HepG2 (cell line): ENCODE data around the gene DDOST. TPM values are rescaled to one million over a fixed set of nuclear protein-coding genes. Genes with fewer than 3 reads are reported as not detected.

Experiments
- ATAC-seq: fragments of 200-7000 bp; cut with Tn5 transposase; 3 replicates; pipeline ENCODE4 v1.9.1; 2020; ENCODE audit warnings: mild to moderate bottlenecking, moderate library complexity
- BruUV-seq: library from RNA; stranded (reverse); fragments of 400-500 nt; replicated peaks from 2 replicates; lab custom pipeline; 2021; lab: Mats Ljungman, UMichigan
- CTCF ChIA-PET: fragments of 300-600 bp; formaldehyde crosslinking; extraction: SDS; loops from one replicate; lab custom pipeline; 2021; ENCODE audit warnings: low total read pairs, inconsistent platforms, low intra/inter-chr PET ratio; lab: Yijun Ruan, JAX
- POLR2A ChIA-PET: fragments of 350-600 bp; sonication (Branson Sonifier 250); formaldehyde crosslinking; loops from one replicate; lab custom pipeline; 2020; ENCODE audit warnings: antibody characterized with exemption, inconsistent platforms; lab: Yijun Ruan, JAX
- DNase-seq: peaks from one replicate; pipeline ENCODE4 v3.0.0-alpha.2; 2015; ENCODE audit warnings: low spot score
- FAIRE-seq: peaks from 3 replicates; lab custom pipeline; 2011; peaks lifted over from hg19 to GRCh38; lab: Jason Lieb, UNC
- H2AFZ ChIP-seq: one replicate; pipeline ENCODE4 v1.6.1; 2011; ENCODE audit warnings: low read length, inconsistent platforms
- H3K27ac ChIP-seq: fragments of 300-600 bp; 3 replicates; pipeline ENCODE4 v1.8.0; 2011; ENCODE audit warnings: mixed run types, mild to moderate bottlenecking, mixed read lengths, low read length, inconsistent platforms; ENCODE audit not compliant: insufficient read depth; ENCODE audit errors: extremely low read length
- H3K27me3 ChIP-seq, 2 experiments: fragments of 200-600 bp in 1 of 2; 2 replicates in 1 of 2; 3 replicates in 1 of 2; pipeline versions ENCODE4 v1.6.0 to v1.8.0; 2011; ENCODE audit warnings: low read length in 2 of 2, mild to moderate bottlenecking in 2 of 2, moderate library complexity in 2 of 2, inconsistent platforms in 1 of 2; ENCODE audit not compliant: insufficient read depth in 2 of 2, control insufficient read depth in 1 of 2
- H3K36me3 ChIP-seq, 2 experiments: fragments of 200-600 bp in 1 of 2; replicated peaks in 1 of 2; 2 replicates in 1 of 2; 3 replicates in 1 of 2; pipeline versions ENCODE4 v1.5.1 to v1.8.0; 2011; ENCODE audit warnings: low read length in 2 of 2, inconsistent platforms in 1 of 2; ENCODE audit not compliant: insufficient read depth in 2 of 2, control insufficient read depth in 1 of 2
- H3K4me1 ChIP-seq: 2 replicates; pipeline ENCODE4 v1.5.1; 2012; ENCODE audit warnings: low read length, inconsistent platforms; ENCODE audit not compliant: insufficient read depth
- H3K4me2 ChIP-seq: 2 replicates; pipeline ENCODE4 v1.6.0; 2011; ENCODE audit warnings: low read depth, low read length, inconsistent platforms
- H3K4me3 ChIP-seq, 3 experiments: fragments of 200-600 bp in 1 of 3; sonication (generic), shearing (Covaris generic) in 1 of 3; replicated peaks in 1 of 3; 2 replicates each; pipeline ENCODE4 v1.5.1; 2011 to 2016; ENCODE audit warnings: low read length in 3 of 3, inconsistent platforms in 2 of 3, low read depth in 2 of 3, mild to moderate bottlenecking in 2 of 3, control low read depth in 1 of 3, mixed read lengths in 1 of 3; ENCODE audit not compliant: insufficient read depth in 1 of 3
- H3K79me2 ChIP-seq: one replicate; pipeline ENCODE4 v1.6.1; 2011; ENCODE audit warnings: low read length, inconsistent platforms; ENCODE audit not compliant: insufficient read depth
- H3K9ac ChIP-seq: 2 replicates; pipeline ENCODE4 v1.6.0; 2011; ENCODE audit warnings: mild to moderate bottlenecking, low read depth, low read length, inconsistent platforms; ENCODE audit not compliant: insufficient read depth
- H3K9me3 ChIP-seq: 2 replicates; pipeline ENCODE4 v1.5.1; 2012; ENCODE audit warnings: mild to moderate bottlenecking, low read length
- H4K20me1 ChIP-seq: 2 replicates; pipeline ENCODE4 v1.6.0; 2011; ENCODE audit warnings: inconsistent platforms, mild to moderate bottlenecking, low read length, moderate library complexity; ENCODE audit not compliant: insufficient read depth
- ATAD3A ChIP-seq: sonication (generic); formaldehyde crosslinking; IDR thresholded peaks from 2 replicates; pipeline ENCODE4 v1.4.0; 2020; ENCODE audit warnings: missing genetic modification reagents
- ATF5 ChIP-seq: sonication (generic); formaldehyde crosslinking; IDR thresholded peaks from 2 replicates; pipeline ENCODE4 v1.4.0; 2020; ENCODE audit warnings: mild to moderate bottlenecking, low read depth, missing genetic modification reagents
- FOXJ3 ChIP-seq: sonication (generic); formaldehyde crosslinking; IDR thresholded peaks from 2 replicates; pipeline ENCODE4 v1.4.0; 2020; ENCODE audit warnings: missing genetic modification reagents, mild to moderate bottlenecking, borderline replicate concordance
- HOXA3 ChIP-seq: sonication (generic); formaldehyde crosslinking; IDR thresholded peaks from 2 replicates; pipeline ENCODE4 v1.5.0; 2020; ENCODE audit warnings: missing genetic modification reagents
- NFKBIZ ChIP-seq: IDR thresholded peaks from 2 replicates; pipeline ENCODE4 v1.6.1; 2018; ENCODE audit warnings: missing genetic modification reagents, missing compliant biosample characterization
- ZBTB38 ChIP-seq: sonication (generic); formaldehyde crosslinking; IDR thresholded peaks from 2 replicates; pipeline ENCODE4 v1.5.1; 2020; ENCODE audit warnings: mild to moderate bottlenecking, missing genetic modification reagents
- ZFP90 ChIP-seq: sonication (generic); formaldehyde crosslinking; IDR thresholded peaks from 2 replicates; pipeline ENCODE4 v1.8.0; 2022; ENCODE audit warnings: missing genetic modification reagents, mild to moderate bottlenecking, inconsistent platforms, borderline replicate concordance
- ZKSCAN1 ChIP-seq: fragments of 150-350 bp; IDR thresholded peaks from 2 replicates; pipeline ENCODE4 v1.6.1; 2014; ENCODE audit warnings: low read length
- ZNF33B ChIP-seq: sonication (generic); formaldehyde crosslinking; IDR thresholded peaks from 2 replicates; pipeline ENCODE4 v1.5.1; 2020; ENCODE audit warnings: mild to moderate bottlenecking, missing genetic modification reagents
- ZNF503 ChIP-seq: sonication (generic); formaldehyde crosslinking; IDR thresholded peaks from 2 replicates; pipeline ENCODE4 v1.4.0; 2020; ENCODE audit warnings: missing genetic modification reagents
- ZNF567 ChIP-seq: sonication (generic); formaldehyde crosslinking; IDR thresholded peaks from 2 replicates; pipeline ENCODE4 v1.8.1; 2023; ENCODE audit warnings: mild to moderate bottlenecking, missing genetic modification reagents, borderline replicate concordance
- ZNF629 ChIP-seq: sonication (generic); formaldehyde crosslinking; conservative IDR thresholded peaks from 2 replicates; pipeline ENCODE4 v1.5.0; 2020; ENCODE audit warnings: missing genetic modification reagents
- WGBS: methylation state at CpG from one replicate; pipeline ENCODE4 v1.1.6; 2017; ENCODE audit warnings: low lambda C conversion rate; 5-methylcytosine and 5-hydroxymethylcytosine counted together
- in situ Hi-C: cut with HindIII; loops from 2 replicates; pipeline ENCODE4 v1.10.0; 2017; ENCODE audit warnings: low pct_unique_long_range_greater_than_20kb; ENCODE audit not compliant: extremely low pct_ligation_motif_present
- intact Hi-C: fragments of 100-400 bp; cut with micrococcal nuclease; formaldehyde crosslinking; loops from one replicate; pipeline ENCODE4 v1.10.0; 2022; ENCODE audit not compliant: unreplicated experiment
- polyA plus RNA-seq, 8 experiments: library from polyadenylated mRNA; depleted of rRNA in 3 of 8; stranded (reverse) in 7 of 8; unstranded in 1 of 8; fragments of >200 nt; fragmentation: Illumina TruSeq in 4 of 8; extraction: Trizol in 4 of 8; gene quantifications; 2 replicates each; pipeline versions ENCODE4 v1.2.1 to v1.2.3, GENCODE V29; 2011 to 2016; ENCODE audit warnings: low read depth in 4 of 8, missing spikeins in 1 of 8, mixed read lengths in 1 of 8; ENCODE audit not compliant: insufficient read depth in 1 of 8
- total RNA-seq, 5 experiments: library from RNA; depleted of rRNA; stranded (reverse); fragments of >200 nt; fragmentation: Illumina TruSeq; extraction: Trizol; gene quantifications; 2 replicates each; pipeline ENCODE4 v1.2.3, GENCODE V29; 2016; ENCODE audit warnings: low read depth in 1 of 5

DDOST gene
- total and polyA plus RNA-seq, 2 of the 13 experiments (the other 11 are each of a cell fraction or from before 2014, with no cell fraction given) = 335 to 494 TPM

DNA sequence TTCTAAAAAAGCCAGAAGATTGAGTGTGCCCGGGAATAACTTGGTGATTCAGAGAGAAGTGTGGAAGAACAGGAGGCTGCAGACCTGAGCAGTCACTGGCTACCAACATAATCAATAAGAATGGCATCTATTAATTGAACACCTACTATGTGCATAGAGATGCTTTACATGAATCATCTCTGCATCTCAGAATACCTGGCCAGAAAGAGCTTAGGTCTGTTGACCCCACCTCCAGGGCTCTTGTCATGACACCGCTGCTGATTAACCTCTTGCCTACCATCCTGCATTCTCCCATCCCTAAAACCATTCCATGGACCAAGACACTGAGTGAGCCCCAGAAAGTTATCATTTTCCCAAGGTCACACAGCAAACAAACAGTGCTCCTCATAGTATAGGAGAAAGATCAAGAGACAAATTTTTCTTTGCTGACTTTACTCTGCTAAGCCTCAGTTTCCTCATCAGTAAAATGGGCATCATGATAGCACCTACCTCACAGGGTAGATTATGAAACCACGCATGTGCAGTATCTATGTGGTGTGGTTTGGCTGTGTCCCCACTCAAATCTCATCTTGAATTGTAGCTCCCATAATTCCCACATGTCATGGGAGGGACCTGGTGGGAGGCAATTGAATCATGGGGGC is 44.2 kb downstream of the DDOST start:
- Histone ChIP-seq H3K4me1 (peaks cover 22% of the 10 kb centered on the region), H3K36me3 (no peaks in the 10 kb centered on the region), H3K9me3 (no peaks in the 10 kb centered on the region), H3K27me3 (no peaks in the 10 kb centered on the region), H3K4me2 (no peak overlapping the region), H3K9ac (no peak overlapping the region), H3K4me3 (no peak overlapping the region), H2AFZ (no peak overlapping the region), H4K20me1 (no peaks in the 10 kb centered on the region), H3K27ac (no peak overlapping the region), H3K79me2 (no peaks in the 10 kb centered on the region)
- intact Hi-C loops (no loop called here), in situ Hi-C loops (no loop called here)
- DNase-seq (no peak), ATAC-seq (no peak), FAIRE-seq (no peak)
- ChIA-PET CTCF (no interaction called here), POLR2A (no interaction called here)
- TF ChIP-seq ZKSCAN1 (peak; percentile 53; the same call in 1 of the 2 replicates), ZFP90 (CRISPR knock-in tag) (no peak), ZNF629 (CRISPR knock-in tag) (peak; percentile 73)
- BruUV-seq = no TSS peak
- WGBS = 90% methylated on average over 3 of the region's 3 CpGs

DNA sequence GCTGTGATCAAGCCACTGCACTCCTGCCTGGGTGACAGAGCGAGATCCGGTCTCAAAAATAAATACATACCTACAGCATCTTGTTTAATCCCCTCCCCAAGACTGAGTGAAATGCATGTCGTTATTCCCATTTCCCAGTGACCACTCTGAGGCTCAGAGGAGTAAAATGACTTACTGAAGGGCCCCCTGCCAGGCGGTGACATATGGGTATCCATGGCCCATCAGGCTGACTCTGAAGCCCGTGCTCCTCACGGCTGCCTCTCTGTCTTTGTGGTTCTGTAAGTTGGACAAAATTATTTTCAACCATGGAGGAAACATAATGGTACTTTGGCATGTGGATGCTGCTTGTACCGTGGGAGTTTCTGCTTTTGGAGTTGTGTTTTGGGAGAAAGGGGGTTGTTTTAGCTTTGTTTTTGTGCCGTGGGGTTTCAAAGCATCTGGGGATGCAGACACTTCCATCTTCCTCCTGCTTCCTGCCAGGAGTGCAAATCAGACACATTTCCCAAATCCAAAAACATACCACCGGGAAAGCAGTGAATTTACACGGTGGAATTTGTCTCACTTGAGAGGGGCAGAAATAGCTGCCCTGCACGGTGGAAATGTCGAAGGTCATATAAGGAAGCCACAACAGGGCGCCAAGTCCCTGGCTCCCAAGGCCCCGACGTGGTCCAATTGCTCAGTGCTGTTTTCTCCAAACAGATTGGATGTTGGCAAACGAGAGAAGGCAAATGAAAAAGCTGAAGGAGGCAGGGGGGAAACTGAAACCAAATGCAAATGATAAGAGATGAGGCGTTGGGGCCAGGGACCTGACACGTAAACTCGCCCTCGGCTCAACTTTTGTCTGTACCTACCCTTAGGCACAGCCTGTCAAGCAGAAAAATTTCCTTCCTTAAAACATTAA is 45.0 kb downstream of the DDOST start:
- no peaks in the 10 kb centered on the region for H3K79me2 ChIP-seq
- H3K27me3 ChIP-seq = no peaks in the 10 kb centered on the region
- H3K4me3 ChIP-seq = no peak overlapping the region
- no peaks in the 10 kb centered on the region for H3K36me3 ChIP-seq
- DNase-seq (no peak), FAIRE-seq (no peak), ATAC-seq (no peak)
- no peaks in the 10 kb centered on the region for H3K9me3 ChIP-seq
- intact Hi-C loops (no loop called here), in situ Hi-C loops (no loop called here)
- no peak overlapping the region for H3K4me2 ChIP-seq
- CTCF ChIA-PET = no interaction called here
- H3K9ac ChIP-seq = no peak overlapping the region
- H3K27ac ChIP-seq = no peak overlapping the region
- 58% methylated on average over 20 of the region's 20 CpGs for WGBS
- POLR2A ChIA-PET = no interaction called here
- H3K4me1 ChIP-seq = peaks cover 22% of the 10 kb centered on the region
- no TSS peak for BruUV-seq
- H2AFZ ChIP-seq = no peak overlapping the region
- no peaks in the 10 kb centered on the region for H4K20me1 ChIP-seq
- TF ChIP-seq ZBTB38 (no peak), ATAD3A (no peak), FOXJ3 (no peak), ZNF503 (CRISPR knock-in tag) (no peak), ATF5 (CRISPR knock-in tag) (no peak), NFKBIZ (no peak), ZNF567 (CRISPR knock-in tag) (no peak), HOXA3 (CRISPR knock-in tag) (no peak), ZNF33B (CRISPR knock-in tag) (no peak)
